IMR-90 (cell line): Measurements from ENCODE around the gene ANKRD65. TPM values are rescaled to one million over a fixed set of nuclear protein-coding genes. Genes with fewer than 3 reads are reported as not detected.

Experiments
- ATAC-seq: fragments of 200-7000 bp; cut with Tn5 transposase; 2 replicates; pipeline ENCODE4 v1.9.1; 2020; ENCODE audit warnings: low read depth, mild to moderate bottlenecking, moderate library complexity
- BruUV-seq: library from RNA; stranded (reverse); fragments of 400-500 nt; replicated peaks from 2 replicates; lab custom pipeline; 2021; lab: Mats Ljungman, UMichigan
- CTCF ChIA-PET: fragments of 300-600 bp; formaldehyde crosslinking; extraction: SDS; loops from one replicate; lab custom pipeline; 2021; ENCODE audit warnings: antibody characterized with exemption; lab: Yijun Ruan, JAX
- POLR2A ChIA-PET: fragments of 300-600 bp; sonication (Branson Sonifier 250); formaldehyde crosslinking; loops from one replicate; lab custom pipeline; 2022; ENCODE audit warnings: antibody characterized with exemption; ENCODE audit not compliant: unreplicated experiment; lab: Charles Lee
- DNase-seq: peaks from one replicate; pipeline ENCODE4 v3.0.0; 2013
- H2AFZ ChIP-seq: replicated peaks from 2 replicates; pipeline ENCODE3; 2013; ENCODE audit warnings: low read length, mild to moderate bottlenecking; ENCODE audit not compliant: poor library complexity
- H2AK5ac ChIP-seq: 2 replicates; pipeline ENCODE4 v1.6.1; 2013; ENCODE audit warnings: low read depth, low read length, inconsistent platforms
- H2AK9ac ChIP-seq: replicated peaks from 2 replicates; pipeline ENCODE3; 2013; ENCODE audit warnings: mild to moderate bottlenecking, low read depth, low read length, moderate library complexity; ENCODE audit not compliant: poor library complexity
- H2BK120ac ChIP-seq: 2 replicates; pipeline ENCODE4 v1.6.1; 2013; ENCODE audit warnings: low read depth, low read length, inconsistent platforms
- H2BK15ac ChIP-seq: 3 replicates; pipeline ENCODE4 v1.6.1; 2013; ENCODE audit warnings: low read depth, low read length, inconsistent platforms
- H2BK20ac ChIP-seq: 2 replicates; pipeline ENCODE4 v1.6.1; 2013; ENCODE audit warnings: low read depth, mild to moderate bottlenecking, inconsistent platforms, low read length, moderate library complexity
- H2BK5ac ChIP-seq: 2 replicates; pipeline ENCODE4 v1.6.1; 2013; ENCODE audit warnings: mild to moderate bottlenecking, low read depth, low read length, inconsistent platforms; ENCODE audit not compliant: poor library complexity, severe bottlenecking
- H3K14ac ChIP-seq: replicated peaks from 2 replicates; pipeline ENCODE4 v1.6.1; 2013; ENCODE audit warnings: low read depth, low read length, inconsistent platforms
- H3K18ac ChIP-seq: 2 replicates; pipeline ENCODE4 v1.6.1; 2013; ENCODE audit warnings: low read depth, low read length, control low read depth
- H3K23ac ChIP-seq: 2 replicates; pipeline ENCODE4 v1.6.1; 2013; ENCODE audit warnings: low read depth, low read length, inconsistent platforms
- H3K27ac ChIP-seq: 2 replicates; pipeline ENCODE4 v1.5.1; 2013; ENCODE audit warnings: mild to moderate bottlenecking, control low read depth, low read length; ENCODE audit not compliant: insufficient read depth
- H3K27me3 ChIP-seq: 2 replicates; pipeline ENCODE4 v1.6.1; 2013; ENCODE audit warnings: low read length; ENCODE audit not compliant: control insufficient read depth, insufficient read depth
- H3K36me3 ChIP-seq: 2 replicates; pipeline ENCODE4 v1.6.1; 2013; ENCODE audit warnings: low read length, mixed read lengths; ENCODE audit not compliant: control insufficient read depth, insufficient read depth
- H3K4ac ChIP-seq: 2 replicates; pipeline ENCODE4 v1.6.1; 2013; ENCODE audit warnings: low read depth, low read length, inconsistent platforms
- H3K4me1 ChIP-seq: 2 replicates; pipeline ENCODE4 v1.6.1; 2013; ENCODE audit warnings: low read length, mixed read lengths; ENCODE audit not compliant: control insufficient read depth, insufficient read depth
- H3K4me2 ChIP-seq: 2 replicates; pipeline ENCODE4 v1.6.1; 2013; ENCODE audit warnings: low read depth, mild to moderate bottlenecking, control low read depth, low read length, moderate library complexity
- H3K4me3 ChIP-seq: 2 replicates; pipeline ENCODE4 v1.5.1; 2013; ENCODE audit warnings: low read depth, mild to moderate bottlenecking, control low read depth, low read length, moderate library complexity; ENCODE audit not compliant: insufficient read depth
- H3K56ac ChIP-seq: 2 replicates; pipeline ENCODE4 v1.6.1; 2013; ENCODE audit warnings: low read length, inconsistent platforms; ENCODE audit not compliant: insufficient read depth; ENCODE audit errors: extremely low read depth
- H3K79me1 ChIP-seq, 2 experiments: 2 replicates each; pipeline ENCODE4 v1.6.1; 2013; ENCODE audit warnings: low read length in 2 of 2, inconsistent platforms in 1 of 2, low read depth in 1 of 2
- H3K9ac ChIP-seq: 2 replicates; pipeline ENCODE4 v1.6.1; 2013; ENCODE audit warnings: low read depth, low read length, control low read depth
- H3K9me1 ChIP-seq: 2 replicates; pipeline ENCODE4 v1.6.1; 2013; ENCODE audit warnings: low read length, inconsistent platforms; ENCODE audit not compliant: insufficient read depth
- H3K9me3 ChIP-seq: 2 replicates; pipeline ENCODE4 v1.6.1; 2013; ENCODE audit warnings: low read length; ENCODE audit not compliant: control insufficient read depth, insufficient read depth
- H4K20me1 ChIP-seq: 2 replicates; pipeline ENCODE4 v1.6.1; 2013; ENCODE audit warnings: low read length, inconsistent platforms; ENCODE audit not compliant: insufficient read depth
- H4K5ac ChIP-seq: 2 replicates; pipeline ENCODE4 v1.6.1; 2013; ENCODE audit warnings: mild to moderate bottlenecking, low read depth, low read length, control low read depth
- H4K8ac ChIP-seq, 2 experiments: 2 replicates each; pipeline ENCODE4 v1.6.1; 2013; ENCODE audit warnings: low read depth in 2 of 2, low read length in 2 of 2, control low read depth in 1 of 2, inconsistent platforms in 1 of 2
- H4K91ac ChIP-seq: 2 replicates; pipeline ENCODE4 v1.6.1; 2013; ENCODE audit warnings: low read depth, low read length, inconsistent platforms; ENCODE audit not compliant: insufficient read depth
- BHLHE40 ChIP-seq: fragments of 150-350 bp; IDR thresholded peaks from 2 replicates; pipeline ENCODE4 v1.6.1; 2016; ENCODE audit warnings: mild to moderate bottlenecking, low read depth, low read length
- CHD1 ChIP-seq: IDR thresholded peaks from 2 replicates; pipeline ENCODE4 v1.6.1; 2012; ENCODE audit warnings: low read depth, low read length, improper control_type of control experiment
- MAFK ChIP-seq: IDR thresholded peaks from 2 replicates; pipeline ENCODE4 v1.6.1; 2012; ENCODE audit warnings: low read depth, low read length, improper control_type of control experiment
- MAZ ChIP-seq: IDR thresholded peaks from 2 replicates; pipeline ENCODE4 v1.6.1; 2012; ENCODE audit warnings: low read depth, mild to moderate bottlenecking, low read length, improper control_type of control experiment, moderate library complexity, borderline replicate concordance
- POLR2A ChIP-seq: IDR thresholded peaks from 2 replicates; pipeline ENCODE4 v1.6.1; 2012; ENCODE audit warnings: mild to moderate bottlenecking, low read depth, low read length
- WGBS, 2 experiments: methylation state at CpG; one replicate each; pipeline versions ENCODE4 v1.1.5 to v1.1.7; 2013; ENCODE audit warnings: missing lambda C conversion rate in 2 of 2; ENCODE audit not compliant: insufficient read length in 1 of 2; ENCODE audit errors: extremely low coverage in 2 of 2; 5-methylcytosine and 5-hydroxymethylcytosine counted together
- dilution Hi-C: fragments of 300-500 bp; cut with HindIII; formaldehyde crosslinking; loops from one replicate; pipeline ENCODE4 v1.14.3; 2018; ENCODE audit warnings: low sequenced_read_pairs; ENCODE audit not compliant: unreplicated experiment
- in situ Hi-C: fragments of 300-500 bp; cut with MboI; formaldehyde crosslinking; loops from 3 replicates; pipeline ENCODE4 v1.14.3; 2019; ENCODE audit warnings: low sequenced_read_pairs, inconsistent platforms, mixed read lengths
- intact Hi-C: fragments of 100-400 bp; cut with micrococcal nuclease; formaldehyde crosslinking; loops from 2 replicates; pipeline ENCODE4 v1.10.0; 2022
- polyA plus RNA-seq, 3 experiments: library from polyadenylated mRNA; depleted of rRNA; stranded (reverse); fragments of >200 nt; gene quantifications; 2 replicates each; pipeline ENCODE4 v1.2.3, GENCODE V29; 2012; ENCODE audit warnings: low replicate concordance in 1 of 3
- total RNA-seq: library from RNA; depleted of rRNA; stranded (reverse); fragments of >200 nt; gene quantifications from 2 replicates; pipeline ENCODE4 v1.2.3, GENCODE V29; 2012
- TF ChIP-seq, protein P1 (sequence below): conservative IDR thresholded peaks from 2 replicates; pipeline ENCODE4 v1.5.1; 2012; ENCODE audit warnings: mild to moderate bottlenecking, low read depth, low read length, improper control_type of control experiment

ANKRD65 gene
- total and polyA plus RNA-seq, 2 of the 4 experiments (the other 2 are of a cell fraction), result 0.09 TPM; not detected in 1

DNA sequence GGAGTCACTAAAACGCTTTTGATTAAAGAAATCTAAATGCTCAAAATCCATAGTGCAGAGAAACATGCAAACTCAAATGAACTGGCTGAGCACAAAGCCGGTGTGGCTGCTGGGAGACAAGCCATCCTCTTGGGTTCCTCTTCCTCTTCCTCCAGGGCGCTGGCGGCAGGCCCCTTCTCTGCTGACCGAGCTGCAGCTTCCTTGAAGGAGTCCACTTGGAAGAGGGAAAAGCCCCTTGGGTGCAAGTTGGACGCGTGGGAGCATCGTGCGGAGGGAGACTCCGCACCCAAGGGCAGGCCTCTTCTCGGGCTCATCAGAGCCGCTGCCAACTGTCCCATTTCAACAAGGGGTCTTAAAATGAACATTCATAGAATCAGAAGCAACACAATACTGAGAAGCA is 29.9 kb downstream of the ANKRD65 start:
- intact Hi-C loops, result no loop called here
- dilution Hi-C loops, result no loop called here
- peaks cover 26% of the 10 kb centered on the region; the same call in 1 of the 2 replicates for H4K20me1 ChIP-seq
- TF ChIP-seq POLR2A (no peak), MAZ (no peak), MAFK (no peak), BHLHE40 (no peak), CHD1 (no peak)
- TF ChIP-seq, protein P1, sequence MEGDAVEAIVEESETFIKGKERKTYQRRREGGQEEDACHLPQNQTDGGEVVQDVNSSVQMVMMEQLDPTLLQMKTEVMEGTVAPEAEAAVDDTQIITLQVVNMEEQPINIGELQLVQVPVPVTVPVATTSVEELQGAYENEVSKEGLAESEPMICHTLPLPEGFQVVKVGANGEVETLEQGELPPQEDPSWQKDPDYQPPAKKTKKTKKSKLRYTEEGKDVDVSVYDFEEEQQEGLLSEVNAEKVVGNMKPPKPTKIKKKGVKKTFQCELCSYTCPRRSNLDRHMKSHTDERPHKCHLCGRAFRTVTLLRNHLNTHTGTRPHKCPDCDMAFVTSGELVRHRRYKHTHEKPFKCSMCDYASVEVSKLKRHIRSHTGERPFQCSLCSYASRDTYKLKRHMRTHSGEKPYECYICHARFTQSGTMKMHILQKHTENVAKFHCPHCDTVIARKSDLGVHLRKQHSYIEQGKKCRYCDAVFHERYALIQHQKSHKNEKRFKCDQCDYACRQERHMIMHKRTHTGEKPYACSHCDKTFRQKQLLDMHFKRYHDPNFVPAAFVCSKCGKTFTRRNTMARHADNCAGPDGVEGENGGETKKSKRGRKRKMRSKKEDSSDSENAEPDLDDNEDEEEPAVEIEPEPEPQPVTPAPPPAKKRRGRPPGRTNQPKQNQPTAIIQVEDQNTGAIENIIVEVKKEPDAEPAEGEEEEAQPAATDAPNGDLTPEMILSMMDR, result no peak
- no peak overlapping the region for H3K23ac ChIP-seq
- no peaks in the 10 kb centered on the region for H3K27me3 ChIP-seq
- in situ Hi-C loops, result no loop called here
- H3K56ac ChIP-seq, result no peak overlapping the region
- H3K4me3 ChIP-seq, result no peak overlapping the region
- TSS peak; percentile 32 for BruUV-seq
- ATAC-seq (no peak), DNase-seq (no peak)
- peaks cover 73% of the 10 kb centered on the region for H3K36me3 ChIP-seq
- no peaks in the 10 kb centered on the region for H3K9me3 ChIP-seq
- POLR2A ChIA-PET, result interaction anchor here (0.6 kb wide), 1 partner anchor 33 kb away, joined by 3 read pairs; no protein-coding TSS in a partner anchor
- peaks cover 20 to 47% of the 10 kb centered on the region in 2 experiments for H3K79me1 ChIP-seq
- no peak overlapping the region for H2AK5ac ChIP-seq
- 100% methylated on average over 4 of the region's 12 CpGs; no CpG with 5 or more reads in 1 of the 2 experiments for whole genome bisulfite sequencing, 2 experiments
- H2AK9ac ChIP-seq, result no peak overlapping the region
- H4K91ac ChIP-seq, result no peak overlapping the region
- no peak overlapping the region for H3K4ac ChIP-seq
- H4K8ac ChIP-seq, result no peak overlapping the region
- no peak overlapping the region for H2BK5ac ChIP-seq
- no peak overlapping the region for H3K9ac ChIP-seq
- H2AFZ ChIP-seq, result no peak overlapping the region
- no peak overlapping the region for H3K27ac ChIP-seq
- no peak overlapping the region for H4K5ac ChIP-seq
- no peak overlapping the region for H3K14ac ChIP-seq
- no peak overlapping the region for H2BK15ac ChIP-seq
- no peak overlapping the region for H2BK20ac ChIP-seq
- H3K9me1 ChIP-seq, result no peaks in the 10 kb centered on the region
- H3K18ac ChIP-seq, result no peak overlapping the region
- CTCF ChIA-PET, result no interaction called here
- H3K4me2 ChIP-seq, result no peak overlapping the region
- no peak overlapping the region for H2BK120ac ChIP-seq
- H3K4me1 ChIP-seq, result no peaks in the 10 kb centered on the region
